MM.1S (cell line): ENCODE results near the gene RAB43.
"Not testable (repeated sequence)": the region's sequence is repeated elsewhere in the genome, so short reads cannot be mapped to it uniquely, and the experiment has no call there.

Experiments used
- DNase-seq: peaks from one replicate; pipeline ENCODE4 v3.0.0-alpha.2; 2015
- H2AFZ ChIP-seq: fragments of 300-600 bp; sonication (generic); 2 replicates; pipeline ENCODE4 v1.6.0; 2016; ENCODE audit warnings: antibody characterized with exemption, low read length
- H3F3A ChIP-seq: fragments of 300-600 bp; sonication (generic); 2 replicates; pipeline ENCODE4 v1.6.1; 2016; ENCODE audit warnings: mild to moderate bottlenecking, antibody characterized with exemption, low read length, moderate library complexity, mixed read lengths; ENCODE audit not compliant: insufficient read depth
- H3K27ac ChIP-seq: fragments of 300-600 bp; sonication (generic); 2 replicates; pipeline ENCODE4 v1.5.1; 2016; ENCODE audit warnings: mild to moderate bottlenecking, low read length
- H3K27me3 ChIP-seq: fragments of 300-600 bp; sonication (generic); replicated peaks from 2 replicates; pipeline ENCODE4 v1.6.0; 2016; ENCODE audit warnings: low read length; ENCODE audit not compliant: insufficient read depth
- H3K36me3 ChIP-seq: fragments of 300-600 bp; sonication (generic); replicated peaks from 2 replicates; pipeline ENCODE4 v1.6.1; 2016; ENCODE audit warnings: mild to moderate bottlenecking, low read length, mixed read lengths; ENCODE audit not compliant: insufficient read depth
- H3K4me1 ChIP-seq: fragments of 300-600 bp; sonication (generic); 2 replicates; pipeline ENCODE4 v1.6.1; 2016; ENCODE audit warnings: low read length, mixed read lengths
- H3K4me2 ChIP-seq: fragments of 300-600 bp; sonication (generic); 2 replicates; pipeline ENCODE4 v1.6.0; 2016; ENCODE audit warnings: low read depth, low read length
- H3K4me3 ChIP-seq: fragments of 300-600 bp; sonication (generic); 2 replicates; pipeline ENCODE4 v1.5.1; 2016; ENCODE audit warnings: low read length, mixed read lengths
- H3K79me2 ChIP-seq: fragments of 300-600 bp; sonication (generic); 2 replicates; pipeline ENCODE4 v1.6.1; 2016; ENCODE audit warnings: mixed run types, low read length, mixed read lengths
- H3K9ac ChIP-seq: fragments of 300-600 bp; sonication (generic); 2 replicates; pipeline ENCODE4 v1.6.1; 2016; ENCODE audit warnings: low read length, mixed read lengths
- H3K9me2 ChIP-seq: fragments of 300-600 bp; sonication (generic); replicated peaks from 2 replicates; pipeline ENCODE4 v1.6.1; 2016; ENCODE audit warnings: mild to moderate bottlenecking, low read length, mixed read lengths; ENCODE audit not compliant: insufficient read depth
- H3K9me3 ChIP-seq: fragments of 300-600 bp; sonication (generic); replicated peaks from 2 replicates; pipeline ENCODE4 v1.6.1; 2016; ENCODE audit warnings: mild to moderate bottlenecking, low read length, mixed read lengths; ENCODE audit not compliant: insufficient read depth
- H4K20me1 ChIP-seq: fragments of 300-600 bp; sonication (generic); 2 replicates; pipeline ENCODE4 v1.6.1; 2016; ENCODE audit warnings: mild to moderate bottlenecking, low read length, moderate library complexity, mixed read lengths; ENCODE audit not compliant: insufficient read depth
- EZH2 ChIP-seq: fragments of 300-600 bp; sonication (generic); optimal IDR thresholded peaks from 2 replicates; pipeline ENCODE3; 2017; ENCODE audit warnings: low read depth, mild to moderate bottlenecking, antibody characterized with exemption, low read length, mixed read lengths
- EZH2phosphoT487 ChIP-seq: fragments of 300-600 bp; sonication (generic); IDR thresholded peaks from 2 replicates; pipeline ENCODE4 v1.6.1; 2018; ENCODE audit warnings: antibody characterized with exemption, low read length
- TF ChIP-seq, protein P1 (sequence below): fragments of 300-600 bp; sonication (generic); IDR thresholded peaks from 2 replicates; pipeline ENCODE4 v1.5.1; 2016; ENCODE audit warnings: antibody characterized with exemption, low read length, mixed read lengths

RAB43 gene

DNA sequence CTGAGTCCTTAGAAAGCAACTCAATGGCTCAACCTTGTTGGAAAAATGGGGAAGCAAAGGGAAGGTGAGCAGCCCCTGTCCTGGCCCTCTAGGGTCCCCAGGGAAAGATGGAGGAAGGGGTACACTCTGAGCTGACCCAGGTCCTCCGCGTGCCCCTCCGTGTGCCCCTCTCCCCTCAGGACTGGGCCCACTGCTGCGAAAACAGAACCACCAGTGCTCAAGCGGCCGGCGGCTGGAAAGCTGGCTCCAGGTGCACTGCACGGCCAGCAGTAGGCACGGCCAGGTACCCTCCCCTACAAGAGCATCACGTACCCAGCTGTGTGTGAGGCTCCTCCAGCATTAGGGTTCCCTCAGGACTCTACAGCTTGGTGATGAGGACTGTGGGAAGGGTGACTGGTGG is 26.3 kb downstream of the RAB43 start:
- Histone ChIP-seq H3F3A (no peaks in the 10 kb centered on the region), H3K4me3 (no peak overlapping the region), H3K27ac (no peak overlapping the region), H3K9me2 (no peaks in the 10 kb centered on the region), H3K9ac (no peak overlapping the region), H3K36me3 (no peaks in the 10 kb centered on the region), H3K9me3 (no peaks in the 10 kb centered on the region), H3K4me1 (no peaks in the 10 kb centered on the region), H3K79me2 (peaks cover 52% of the 10 kb centered on the region), H3K27me3 (no peaks in the 10 kb centered on the region), H2AFZ (no peak overlapping the region), H3K4me2 (no peak overlapping the region), H4K20me1 (no peaks in the 10 kb centered on the region; the same call in 1 of the 2 replicates)
- no peak for DNase-seq
- no peak for TF ChIP-seq EZH2
- TF ChIP-seq EZH2phosphoT487, result no peak
- TF ChIP-seq, protein P1, sequence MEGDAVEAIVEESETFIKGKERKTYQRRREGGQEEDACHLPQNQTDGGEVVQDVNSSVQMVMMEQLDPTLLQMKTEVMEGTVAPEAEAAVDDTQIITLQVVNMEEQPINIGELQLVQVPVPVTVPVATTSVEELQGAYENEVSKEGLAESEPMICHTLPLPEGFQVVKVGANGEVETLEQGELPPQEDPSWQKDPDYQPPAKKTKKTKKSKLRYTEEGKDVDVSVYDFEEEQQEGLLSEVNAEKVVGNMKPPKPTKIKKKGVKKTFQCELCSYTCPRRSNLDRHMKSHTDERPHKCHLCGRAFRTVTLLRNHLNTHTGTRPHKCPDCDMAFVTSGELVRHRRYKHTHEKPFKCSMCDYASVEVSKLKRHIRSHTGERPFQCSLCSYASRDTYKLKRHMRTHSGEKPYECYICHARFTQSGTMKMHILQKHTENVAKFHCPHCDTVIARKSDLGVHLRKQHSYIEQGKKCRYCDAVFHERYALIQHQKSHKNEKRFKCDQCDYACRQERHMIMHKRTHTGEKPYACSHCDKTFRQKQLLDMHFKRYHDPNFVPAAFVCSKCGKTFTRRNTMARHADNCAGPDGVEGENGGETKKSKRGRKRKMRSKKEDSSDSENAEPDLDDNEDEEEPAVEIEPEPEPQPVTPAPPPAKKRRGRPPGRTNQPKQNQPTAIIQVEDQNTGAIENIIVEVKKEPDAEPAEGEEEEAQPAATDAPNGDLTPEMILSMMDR, result no peak

DNA sequence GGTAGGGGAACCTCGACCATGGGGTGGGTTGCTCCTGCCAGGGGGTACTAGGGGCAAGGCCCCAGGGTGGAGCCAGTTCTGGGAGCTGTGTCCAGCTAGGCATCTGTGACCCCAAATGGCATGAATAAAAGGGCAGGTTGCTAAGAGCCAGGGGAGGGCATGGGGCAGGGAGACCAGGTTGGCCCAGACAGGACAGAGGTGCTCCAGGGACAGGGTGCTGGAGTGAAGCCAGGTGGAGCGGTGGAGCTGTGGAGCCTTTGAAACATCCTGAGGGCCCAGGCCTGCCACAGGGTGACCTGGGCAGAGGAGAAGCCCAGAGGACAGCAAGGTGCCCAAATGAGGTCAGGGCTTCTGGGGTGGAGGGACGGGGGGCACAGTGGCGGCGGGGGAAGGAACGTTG is 33.3 kb downstream of the RAB43 start:
- H2AFZ ChIP-seq, H3K27ac ChIP-seq, H3K36me3 ChIP-seq, H3K9me2 ChIP-seq, H3K4me1 ChIP-seq, H3F3A ChIP-seq, DNase-seq, H3K27me3 ChIP-seq, H4K20me1 ChIP-seq, H3K9ac ChIP-seq, H3K4me3 ChIP-seq, H3K79me2 ChIP-seq, H3K4me2 ChIP-seq, H3K9me3 ChIP-seq: not testable (repeated sequence)

DNA sequence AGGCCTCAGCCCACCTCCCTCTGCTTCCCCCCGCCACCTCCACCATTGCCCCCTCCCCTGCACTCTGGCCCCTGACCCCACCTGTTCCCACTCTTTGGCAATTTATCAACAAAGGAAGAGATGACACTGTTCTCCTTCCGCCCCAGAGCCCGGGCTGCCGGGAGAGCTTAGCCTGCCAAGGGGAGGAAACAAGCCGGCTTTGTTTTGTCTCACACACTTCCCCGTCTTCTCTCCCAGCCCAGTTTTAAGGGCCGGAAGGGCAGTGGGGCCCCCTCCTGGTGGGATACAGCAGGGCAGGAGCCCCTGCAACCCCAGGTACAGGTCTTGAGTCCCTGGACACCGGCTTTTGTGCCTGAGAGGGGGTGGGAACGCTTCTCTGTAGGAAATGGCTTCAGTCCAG is 33.7 kb downstream of the RAB43 start:
- not testable (repeated sequence) for H3K36me3 ChIP-seq, H3K27ac ChIP-seq, DNase-seq, H3K4me3 ChIP-seq, H2AFZ ChIP-seq, H3K27me3 ChIP-seq, H3K79me2 ChIP-seq, H4K20me1 ChIP-seq, H3F3A ChIP-seq, H3K4me1 ChIP-seq, H3K9me3 ChIP-seq, H3K9me2 ChIP-seq, H3K9ac ChIP-seq, H3K4me2 ChIP-seq

DNA sequence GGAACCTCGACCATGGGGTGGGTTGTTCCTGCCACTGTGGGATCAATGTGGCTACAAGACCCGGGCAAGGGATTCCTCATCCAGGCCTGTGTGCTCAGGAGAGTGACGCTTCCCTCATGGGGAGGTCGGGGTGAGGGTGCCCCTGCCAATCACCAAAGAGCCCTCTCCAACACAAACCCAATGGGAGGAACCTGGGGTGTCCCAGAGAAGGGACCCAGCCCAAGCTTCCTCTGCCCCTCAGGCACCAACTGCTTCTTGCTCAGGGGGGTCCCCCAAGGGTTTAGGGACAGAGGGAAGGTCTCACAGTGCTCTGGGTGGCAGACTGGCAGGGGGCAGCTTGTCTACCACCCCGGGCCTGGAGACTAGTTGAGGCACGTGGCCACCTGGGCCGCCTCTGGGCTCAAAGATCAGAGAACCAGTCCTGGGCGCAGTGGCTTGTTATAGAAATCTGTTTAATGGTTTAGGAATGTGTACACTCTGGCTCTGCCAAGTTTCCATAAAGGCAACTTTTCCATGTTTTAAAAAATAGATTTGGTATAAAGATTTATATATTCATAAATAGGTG is 34.4 kb downstream of the RAB43 start:
- H3K36me3 ChIP-seq, result no peaks in the 10 kb centered on the region
- no peak overlapping the region for H3K4me3 ChIP-seq
- no peak overlapping the region for H3K9ac ChIP-seq
- no peak for DNase-seq
- H3K79me2 ChIP-seq, result no peaks in the 10 kb centered on the region
- no peaks in the 10 kb centered on the region for H3K9me2 ChIP-seq
- H2AFZ ChIP-seq, result no peak overlapping the region
- no peaks in the 10 kb centered on the region for H3K27me3 ChIP-seq
- no peaks in the 10 kb centered on the region for H3K9me3 ChIP-seq
- no peak overlapping the region for H3K27ac ChIP-seq
- TF ChIP-seq EZH2phosphoT487 (no peak), EZH2 (no peak)
- TF ChIP-seq, protein P1, result no peak
- no peak overlapping the region for H3K4me2 ChIP-seq
- no peaks in the 10 kb centered on the region for H3F3A ChIP-seq
- H3K4me1 ChIP-seq, result no peaks in the 10 kb centered on the region
- H4K20me1 ChIP-seq, result no peaks in the 10 kb centered on the region
